HL-60 (cell line): Measurements from ENCODE around the gene KLHL25.
"Not testable (repeated sequence)": the region's sequence is repeated elsewhere in the genome, so short reads cannot be mapped to it uniquely, and the experiment has no call there.

Source experiments
- DNase-seq, 2 experiments: peaks; one replicate each; pipeline ENCODE4 v3.0.0-alpha.2; 2010 to 2020; ENCODE audit warnings: low read depth in 1 of 2, low spot score in 1 of 2
- H3K27ac ChIP-seq: fragments of 250-450 bp; sonication (Bioruptor Pico); replicated peaks from 2 replicates; pipeline ENCODE4 v1.5.1; 2020; ENCODE audit warnings: mild to moderate bottlenecking, moderate library complexity
- H3K27me3 ChIP-seq: fragments of 250-450 bp; sonication (Bioruptor Pico); 2 replicates; pipeline ENCODE4 v1.5.1; 2021; ENCODE audit warnings: mild to moderate bottlenecking, moderate library complexity; ENCODE audit not compliant: insufficient read depth, poor library complexity, severe bottlenecking
- H3K4me3 ChIP-seq: replicated peaks from 2 replicates; pipeline ENCODE4 v1.5.1; 2011; ENCODE audit warnings: mild to moderate bottlenecking, control low read depth, low read length; ENCODE audit not compliant: insufficient read depth
- CTCF ChIP-seq: IDR thresholded peaks from one replicate; pipeline ENCODE4 v1.5.1; 2011; ENCODE audit warnings: low read length, control low read depth, inconsistent platforms; ENCODE audit not compliant: insufficient read depth
- GABPA ChIP-seq: IDR thresholded peaks from 2 replicates; pipeline ENCODE4 v1.6.1; 2012; ENCODE audit warnings: low read depth
- POLR2AphosphoS5 ChIP-seq: IDR thresholded peaks from 2 replicates; pipeline ENCODE4 v1.6.1; 2012; ENCODE audit warnings: low read depth
- SPI1 ChIP-seq: IDR thresholded peaks from 2 replicates; pipeline ENCODE4 v1.6.1; 2012; ENCODE audit warnings: low read depth, mild to moderate bottlenecking, borderline replicate concordance
- TF ChIP-seq, protein P1 (sequence below): IDR thresholded peaks from 2 replicates; pipeline ENCODE4 v1.6.1; 2012; ENCODE audit warnings: low read depth; ENCODE audit not compliant: insufficient replicate concordance

Gene KLHL25

GRCh38 chr15:85805420-85805819 is 10.7 kb upstream of the KLHL25 start:
- no peak for DNase-seq
- H3K27me3 ChIP-seq, result no peaks in the 10 kb centered on the region
- TF ChIP-seq SPI1, result no peak
- TF ChIP-seq GABPA, result no peak
- no peak for TF ChIP-seq CTCF
- TF ChIP-seq POLR2AphosphoS5, result no peak
- TF ChIP-seq, protein P1, sequence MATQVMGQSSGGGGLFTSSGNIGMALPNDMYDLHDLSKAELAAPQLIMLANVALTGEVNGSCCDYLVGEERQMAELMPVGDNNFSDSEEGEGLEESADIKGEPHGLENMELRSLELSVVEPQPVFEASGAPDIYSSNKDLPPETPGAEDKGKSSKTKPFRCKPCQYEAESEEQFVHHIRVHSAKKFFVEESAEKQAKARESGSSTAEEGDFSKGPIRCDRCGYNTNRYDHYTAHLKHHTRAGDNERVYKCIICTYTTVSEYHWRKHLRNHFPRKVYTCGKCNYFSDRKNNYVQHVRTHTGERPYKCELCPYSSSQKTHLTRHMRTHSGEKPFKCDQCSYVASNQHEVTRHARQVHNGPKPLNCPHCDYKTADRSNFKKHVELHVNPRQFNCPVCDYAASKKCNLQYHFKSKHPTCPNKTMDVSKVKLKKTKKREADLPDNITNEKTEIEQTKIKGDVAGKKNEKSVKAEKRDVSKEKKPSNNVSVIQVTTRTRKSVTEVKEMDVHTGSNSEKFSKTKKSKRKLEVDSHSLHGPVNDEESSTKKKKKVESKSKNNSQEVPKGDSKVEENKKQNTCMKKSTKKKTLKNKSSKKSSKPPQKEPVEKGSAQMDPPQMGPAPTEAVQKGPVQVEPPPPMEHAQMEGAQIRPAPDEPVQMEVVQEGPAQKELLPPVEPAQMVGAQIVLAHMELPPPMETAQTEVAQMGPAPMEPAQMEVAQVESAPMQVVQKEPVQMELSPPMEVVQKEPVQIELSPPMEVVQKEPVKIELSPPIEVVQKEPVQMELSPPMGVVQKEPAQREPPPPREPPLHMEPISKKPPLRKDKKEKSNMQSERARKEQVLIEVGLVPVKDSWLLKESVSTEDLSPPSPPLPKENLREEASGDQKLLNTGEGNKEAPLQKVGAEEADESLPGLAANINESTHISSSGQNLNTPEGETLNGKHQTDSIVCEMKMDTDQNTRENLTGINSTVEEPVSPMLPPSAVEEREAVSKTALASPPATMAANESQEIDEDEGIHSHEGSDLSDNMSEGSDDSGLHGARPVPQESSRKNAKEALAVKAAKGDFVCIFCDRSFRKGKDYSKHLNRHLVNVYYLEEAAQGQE, result no peak

GRCh38 chr15:85804481-85805170 is 9.9 kb upstream of the KLHL25 start:
- Histone ChIP-seq H3K27me3 (no peaks in the 10 kb centered on the region), H3K27ac (no peak overlapping the region), H3K4me3 (no peak overlapping the region)
- DNase-seq, result no peak
- TF ChIP-seq POLR2AphosphoS5, result no peak
- TF ChIP-seq, protein P1, result no peak
- no peak for TF ChIP-seq SPI1
- no peak for TF ChIP-seq GABPA
- no peak for TF ChIP-seq CTCF

More at GRCh38 chr15:85805420-85805819, 10.7 kb upstream of the KLHL25 start:
- Histone ChIP-seq H3K4me3 (no peak overlapping the region), H3K27ac (no peak overlapping the region)

- H3K27ac ChIP-seq, H3K27me3 ChIP-seq, H3K4me3 ChIP-seq, DNase-seq: not testable (repeated sequence)
These were observed 7.9 kb upstream of the KLHL25 start for GRCh38 chr15:85802617-85803016.

DNA sequence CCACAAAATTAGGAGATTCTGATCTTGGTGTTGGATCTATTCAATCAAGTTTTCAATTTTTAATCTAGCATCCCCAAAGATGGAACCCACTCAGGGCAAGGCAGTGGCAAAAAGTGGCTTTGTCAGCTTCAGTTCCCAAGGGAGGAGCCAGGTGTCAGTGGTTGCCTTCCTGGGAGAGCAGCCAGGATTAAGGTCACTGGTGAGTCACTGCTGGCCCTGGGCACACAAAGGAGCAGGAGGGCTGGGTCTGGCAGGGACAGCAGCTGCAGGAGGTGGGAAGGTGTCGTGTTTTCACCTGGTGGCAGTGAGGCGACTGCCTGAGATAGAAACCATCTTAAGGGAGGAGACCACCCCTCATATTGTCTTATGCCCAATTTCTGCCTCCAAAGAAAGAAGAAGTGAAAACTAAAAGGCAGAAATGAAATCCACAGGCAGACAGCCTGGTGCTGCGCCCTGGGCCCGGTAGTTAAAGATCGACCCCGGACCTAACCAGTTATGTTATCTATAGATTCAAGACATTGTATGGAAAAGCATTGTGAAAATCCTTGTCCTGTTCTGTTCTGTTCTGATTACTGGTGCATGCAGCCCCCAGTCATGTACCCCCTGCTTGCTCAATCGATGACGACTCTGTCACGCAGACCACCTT is 5.9 kb upstream of the KLHL25 start:
- no peak for DNase-seq
- no peak for TF ChIP-seq CTCF
- no peak for TF ChIP-seq POLR2AphosphoS5
- TF ChIP-seq GABPA, result no peak
- no peak for TF ChIP-seq SPI1
- TF ChIP-seq, protein P1, result no peak
- Histone ChIP-seq H3K4me3 (no peak overlapping the region), H3K27me3 (peaks cover 3% of the 10 kb centered on the region), H3K27ac (no peak overlapping the region)

GRCh38 chr15:85796371-85796770 is 1.6 kb upstream of the KLHL25 start:
- not testable (repeated sequence) for H3K4me3 ChIP-seq, H3K27ac ChIP-seq, DNase-seq
- H3K27me3 ChIP-seq, result peaks cover 12% of the 10 kb centered on the region
